Esophagus muscularis mucosa (tissue), 4 donors: Measurements from ENCODE around the gene TDRD5. TPM values are rescaled to one million over a fixed set of nuclear protein-coding genes. Genes with fewer than 3 reads are reported as not detected.

Source experiments
- DNase-seq: peaks from one replicate; pipeline ENCODE4 v3.0.0-alpha.2; 2017; ENCODE audit errors: extremely low spot score
- H3K27ac ChIP-seq, 4 donors: fragments of 200-600 bp; sonication (generic); replicated peaks in 1 of 4; 1 replicate in 3 of 4; 2 replicates in 1 of 4; pipeline ENCODE4 v1.5.1; 2016 to 2019; ENCODE audit warnings: mild to moderate bottlenecking in 1 of 4
- H3K27me3 ChIP-seq, 4 donors: fragments of 200-600 bp; sonication (generic); one replicate each; pipeline versions ENCODE4 v1.5.1 to v1.6.0; 2016 to 2019
- H3K36me3 ChIP-seq, 4 donors: fragments of 200-600 bp; sonication (generic); one replicate each; pipeline ENCODE4 v1.5.1; 2016 to 2019
- H3K4me1 ChIP-seq, 4 donors: fragments of 200-600 bp; sonication (generic); one replicate each; pipeline ENCODE4 v1.5.1; 2016 to 2019
- H3K4me3 ChIP-seq, 4 donors: fragments of 200-600 bp; sonication (generic); 1 replicate in 2 of 4; 2 replicates in 2 of 4; pipeline ENCODE4 v1.5.1; 2016 to 2019; ENCODE audit warnings: mild to moderate bottlenecking in 4 of 4, moderate library complexity in 1 of 4
- H3K9me3 ChIP-seq, 4 donors: fragments of 200-600 bp; sonication (generic); 1 replicate in 3 of 4; 2 replicates in 1 of 4; pipeline ENCODE4 v1.5.1; 2016 to 2019
- CTCF ChIP-seq, 3 experiments: fragments of 200-600 bp in 2 of 3; fragments of 450-650 bp in 1 of 3; sonication (generic) in 2 of 3; IDR thresholded peaks; one replicate each; pipeline ENCODE4 v1.5.1; 2017 to 2019; ENCODE audit warnings: antibody characterized with exemption in 3 of 3, mild to moderate bottlenecking in 2 of 3, moderate library complexity in 1 of 3
- EP300 ChIP-seq: sonication (generic); formaldehyde crosslinking; IDR thresholded peaks from one replicate; pipeline ENCODE4 v1.6.1; 2017; ENCODE audit warnings: antibody characterized with exemption
- POLR2A ChIP-seq: fragments of 450-650 bp; IDR thresholded peaks from one replicate; pipeline ENCODE4 v1.6.1; 2017; ENCODE audit warnings: antibody characterized with exemption, moderate library complexity, mild to moderate bottlenecking, low read depth
- POLR2AphosphoS5 ChIP-seq, 2 donors: sonication (generic); formaldehyde crosslinking; IDR thresholded peaks; one replicate each; pipeline ENCODE4 v1.6.1; 2017; ENCODE audit warnings: antibody characterized with exemption in 2 of 2
- WGBS: methylation state at CpG from one replicate; pipeline ENCODE4 v1.1.5; 2018; 5-methylcytosine and 5-hydroxymethylcytosine counted together
- intact Hi-C: fragments of 100-400 bp; cut with DNase I; formaldehyde crosslinking; loops from one replicate; pipeline ENCODE4 v1.15.1; 2023
- total RNA-seq, 4 donors: library from RNA; depleted of rRNA; stranded (reverse); fragments of >200 nt; gene quantifications; one replicate each; pipeline versions ENCODE4 v1.1.0 to v1.2.1, GENCODE V29; 2016

TDRD5 gene
- total RNA-seq, 4 donors from 2014 or later = 0.06 to 0.17 TPM; not detected in 2

- H3K27ac ChIP-seq = no peak overlapping the region
- DNase-seq = no peak
- H3K27me3 ChIP-seq = peaks cover 0 to 17% (median 0%) of the 10 kb centered on the region in 4 donors
- peaks cover 0 to 4% (median 0%) of the 10 kb centered on the region in 4 donors for H3K9me3 ChIP-seq
- no peak for TF ChIP-seq POLR2A
- no peak for TF ChIP-seq EP300
- no peak for TF ChIP-seq CTCF (IDR thresholded peaks at IDR 0.05)
- TF ChIP-seq POLR2AphosphoS5 (IDR thresholded peaks at IDR 0.05) = no peak
- H3K4me1 ChIP-seq = no peaks in the 10 kb centered on the region
- intact Hi-C loops = no loop called here
- H3K36me3 ChIP-seq = no peaks in the 10 kb centered on the region
- 65% methylated on average over 1 of the region's 1 CpG for WGBS
- H3K4me3 ChIP-seq = no peak overlapping the region
Observed at GRCh38 chr1:179598631-179599030, 7.0 kb downstream of the TDRD5 start.

- intact Hi-C loops = no loop called here
- TF ChIP-seq CTCF (IDR thresholded peaks at IDR 0.05) (peak in 1 of 3 experiments; percentile 33), EP300 (no peak)
Observed at GRCh38 chr1:179599623-179600249, 8.1 kb downstream of the TDRD5 start.

GRCh38 chr1:179601093-179601492 is 9.5 kb downstream of the TDRD5 start:
- DNase-seq = no peak
- intact Hi-C loops = no loop called here
- Histone ChIP-seq H3K4me3 (no peak overlapping the region), H3K27me3 (peaks cover 0 to 11% (median 0%) of the 10 kb centered on the region in 4 donors), H3K9me3 (peaks cover 0 to 4% (median 0%) of the 10 kb centered on the region in 4 donors), H3K27ac (no peak overlapping the region), H3K4me1 (no peaks in the 10 kb centered on the region), H3K36me3 (no peaks in the 10 kb centered on the region)
- no peak for TF ChIP-seq EP300
- TF ChIP-seq POLR2A = no peak
- TF ChIP-seq POLR2AphosphoS5 (IDR thresholded peaks at IDR 0.05) = no peak
- TF ChIP-seq CTCF (IDR thresholded peaks at IDR 0.05) = no peak
- 100% methylated on average over 1 of the region's 1 CpG for WGBS

More at GRCh38 chr1:179599623-179600249, 8.1 kb downstream of the TDRD5 start:
- peaks cover 0 to 4% (median 0%) of the 10 kb centered on the region in 4 donors for H3K9me3 ChIP-seq
- no peak for DNase-seq
- H3K27ac ChIP-seq = no peak overlapping the region
- no peaks in the 10 kb centered on the region for H3K4me1 ChIP-seq
- H3K27me3 ChIP-seq = peaks cover 0 to 11% (median 0%) of the 10 kb centered on the region in 4 donors
- H3K36me3 ChIP-seq = no peaks in the 10 kb centered on the region
- H3K4me3 ChIP-seq = no peak overlapping the region

GRCh38 chr1:179612361-179612760 is 20.7 kb downstream of the TDRD5 start:
- DNase-seq = no peak
- Histone ChIP-seq H3K36me3 (no peaks in the 10 kb centered on the region), H3K27me3 (peaks cover 0 to 4% (median 0%) of the 10 kb centered on the region in 4 donors), H3K4me3 (no peak overlapping the region), H3K27ac (no peak overlapping the region), H3K9me3 (no peaks in the 10 kb centered on the region), H3K4me1 (no peaks in the 10 kb centered on the region)
- intact Hi-C loops = no loop called here
- TF ChIP-seq EP300 = no peak
- TF ChIP-seq POLR2A = no peak
- TF ChIP-seq POLR2AphosphoS5 (IDR thresholded peaks at IDR 0.05) = no peak
- TF ChIP-seq CTCF (IDR thresholded peaks at IDR 0.05) = no peak
- WGBS = 55% methylated on average over 3 of the region's 3 CpGs

GRCh38 chr1:179630719-179631118 is 39.1 kb downstream of the TDRD5 start:
- Histone ChIP-seq H3K4me3 (no peak overlapping the region), H3K4me1 (no peaks in the 10 kb centered on the region), H3K9me3 (no peaks in the 10 kb centered on the region), H3K27ac (no peak overlapping the region), H3K27me3 (no peaks in the 10 kb centered on the region), H3K36me3 (no peaks in the 10 kb centered on the region)
- no peak for DNase-seq
- TF ChIP-seq CTCF (IDR thresholded peaks at IDR 0.05) (no peak), EP300 (no peak), POLR2AphosphoS5 (IDR thresholded peaks at IDR 0.05) (no peak), POLR2A (no peak)
- intact Hi-C loops = no loop called here
- 89% methylated on average over 2 of the region's 2 CpGs for WGBS
